Measurements from ENCODE around the gene COQ7. TPM values are rescaled to one million over a fixed set of nuclear protein-coding genes. Genes with fewer than 3 reads are reported as not detected.

The COQ7 gene
- polyA plus RNA-seq, 1 of the 3 experiments (the other 2 are of a cell fraction), result 24.0 TPM

GRCh38 chr16:19089410-19089955 lies 22.1 kb downstream of the COQ7 start:
- WGBS (ENCODE audit: low lambda C conversion rate), result 69% methylated on average over 3 of the region's 3 CpGs
- Histone ChIP-seq H3K4me3 (ENCODE audit: low read depth in 2 of 2, low read length in 1 of 2) (no peak overlapping the region), H3K4me2 (no peak overlapping the region), H3K4me1 (ENCODE audit: control insufficient read depth in 1 of 2, insufficient read depth in 2 of 2, low read depth in 1 of 2, low read length in 1 of 2) (peaks cover 6 to 8% of the 10 kb centered on the region in 2 experiments; a peak in 2 of 4 replicates), H3F3A (replicated peaks; ENCODE audit: insufficient read depth) (no peaks in the 10 kb centered on the region), H3K9me3 (no peaks in the 10 kb centered on the region), H3K9me2 (no peaks in the 10 kb centered on the region), H2AFZ (ENCODE audit: low read depth) (no peak overlapping the region), H3K27ac (ENCODE audit: low read depth in 2 of 2, low read length in 1 of 2) (no peak overlapping the region), H3K27me3 (ENCODE audit: insufficient read depth) (no peaks in the 10 kb centered on the region; the same call in 1 of the 2 replicates), H3K79me2 (ENCODE audit: insufficient read depth) (no peaks in the 10 kb centered on the region), H4K20me1 (ENCODE audit: insufficient read depth) (no peaks in the 10 kb centered on the region), H3K9ac (no peak overlapping the region), H3K36me3 (replicated peaks in 1 of 2; ENCODE audit: control insufficient read depth in 1 of 2, insufficient read depth in 2 of 2, low read length in 1 of 2) (no peaks in the 10 kb centered on the region)
- ChIA-PET CTCF (interaction anchor here (0.7 to 6.0 kb wide), 3 partner anchors 17 to 1674 kb away, joined by 3 to 56 read pairs (median 3); partner anchors contain the start of gene ACSM3), POLR2A (no interaction called here)
- DNase-seq, result no peak
- no peak for TF ChIP-seq NRF1 (IDR thresholded peaks at IDR 0.05; ENCODE audit: low read depth, low read length)
- no peak for TF ChIP-seq FOXM1 (IDR thresholded peaks at IDR 0.05; ENCODE audit: low read depth)
- no peak for TF ChIP-seq ELF1 (IDR thresholded peaks at IDR 0.05)
- no peak for TF ChIP-seq REST (IDR thresholded peaks at IDR 0.05; ENCODE audit: low read depth, low read length)
- no peak for TF ChIP-seq MXI1 (IDR thresholded peaks at IDR 0.05; ENCODE audit: low read depth, low read length)
- TF ChIP-seq NFIC (IDR thresholded peaks at IDR 0.05; ENCODE audit: borderline replicate concordance), result no peak
- TF ChIP-seq, protein P1, sequence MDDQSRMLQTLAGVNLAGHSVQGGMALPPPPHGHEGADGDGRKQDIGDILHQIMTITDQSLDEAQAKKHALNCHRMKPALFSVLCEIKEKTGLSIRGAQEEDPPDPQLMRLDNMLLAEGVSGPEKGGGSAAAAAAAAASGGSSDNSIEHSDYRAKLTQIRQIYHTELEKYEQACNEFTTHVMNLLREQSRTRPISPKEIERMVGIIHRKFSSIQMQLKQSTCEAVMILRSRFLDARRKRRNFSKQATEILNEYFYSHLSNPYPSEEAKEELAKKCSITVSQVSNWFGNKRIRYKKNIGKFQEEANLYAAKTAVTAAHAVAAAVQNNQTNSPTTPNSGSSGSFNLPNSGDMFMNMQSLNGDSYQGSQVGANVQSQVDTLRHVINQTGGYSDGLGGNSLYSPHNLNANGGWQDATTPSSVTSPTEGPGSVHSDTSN (IDR thresholded peaks at IDR 0.05), result no peak
- no peak for TF ChIP-seq RCOR1 (IDR thresholded peaks at IDR 0.05; ENCODE audit: low read length)
- TF ChIP-seq RAD21 (IDR thresholded peaks at IDR 0.05; ENCODE audit: low read length), result no peak
- no peak for TF ChIP-seq GATA2 (CRISPR knock-in tag; IDR thresholded peaks at IDR 0.05)
- no peak for TF ChIP-seq EP300 (IDR thresholded peaks at IDR 0.05; ENCODE audit: borderline replicate concordance in 1 of 2, low read depth in 1 of 2, low read length in 1 of 2)
- TF ChIP-seq MAX (IDR thresholded peaks at IDR 0.05; ENCODE audit: low read depth), result no peak
- no peak for TF ChIP-seq TAF1 (IDR thresholded peaks at IDR 0.05; ENCODE audit: borderline replicate concordance, low read depth, low read length)
- TF ChIP-seq TCF12 (IDR thresholded peaks at IDR 0.05), result no peak
- TF ChIP-seq SIN3A (IDR thresholded peaks at IDR 0.05; ENCODE audit: borderline replicate concordance, low read depth, low read length), result no peak
- TF ChIP-seq TEAD4 (IDR thresholded peaks at IDR 0.05; ENCODE audit: borderline replicate concordance, insufficient read depth), result no peak

All from SK-N-SH (cell line).